ENCODE measurements around the gene PLLP.

Gene PLLP

GRCh38 chr16:57284209-57284951 lies at the start of gene PLLP:
Gene PLLP, minus strand, starts transcription at chr16:57284672. Its CDS starts 132 bp downstream, at chr16:57284540.
- DNase-seq = peak; percentile 60

DNA sequence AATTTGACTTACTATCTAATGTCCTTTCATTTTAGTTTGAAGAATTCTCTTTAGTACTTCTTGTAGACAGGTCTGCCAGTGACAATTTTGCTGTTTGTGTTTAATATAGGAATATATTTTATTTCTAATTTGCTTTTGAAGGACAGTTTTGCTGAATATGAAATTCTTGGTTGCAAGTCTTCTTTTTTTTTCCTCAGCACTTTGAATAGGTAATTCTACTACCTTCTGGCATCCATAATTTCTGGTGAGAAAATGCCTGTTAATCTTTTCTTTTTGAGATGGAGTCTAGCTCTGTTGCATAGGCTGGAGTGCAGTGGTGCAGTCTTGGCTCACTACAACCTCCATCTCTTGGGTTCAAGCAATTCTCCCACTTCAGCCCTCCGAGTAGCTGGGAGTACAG lies 48.9 kb upstream of the PLLP start:
- no peak for DNase-seq

GRCh38 chr16:57331355-57331754 lies 46.9 kb upstream of the PLLP start:
- no peak for DNase-seq

- DNase-seq = no peak
These were observed 45.4 kb upstream of the PLLP start for GRCh38 chr16:57329718-57330327.

DNA sequence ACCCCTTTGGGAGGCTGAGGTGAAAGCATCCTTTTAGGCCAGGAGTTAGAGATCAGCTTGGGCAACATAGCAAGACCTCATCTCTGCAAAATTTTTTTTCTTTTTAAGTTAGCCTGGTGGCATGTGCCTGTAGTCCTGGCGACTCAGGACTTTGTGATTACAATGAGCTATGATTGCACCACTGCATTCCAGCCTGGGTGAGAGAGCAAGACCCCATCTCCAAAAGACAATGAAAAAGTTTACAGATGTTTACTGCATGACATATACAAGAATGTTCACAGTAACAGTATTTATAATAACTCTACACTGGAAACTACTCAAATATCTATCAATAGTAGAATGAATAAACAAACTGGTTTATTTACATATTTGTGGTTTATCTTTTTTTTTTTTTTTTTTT lies 41.0 kb upstream of the PLLP start:
- no peak for DNase-seq

DNA sequence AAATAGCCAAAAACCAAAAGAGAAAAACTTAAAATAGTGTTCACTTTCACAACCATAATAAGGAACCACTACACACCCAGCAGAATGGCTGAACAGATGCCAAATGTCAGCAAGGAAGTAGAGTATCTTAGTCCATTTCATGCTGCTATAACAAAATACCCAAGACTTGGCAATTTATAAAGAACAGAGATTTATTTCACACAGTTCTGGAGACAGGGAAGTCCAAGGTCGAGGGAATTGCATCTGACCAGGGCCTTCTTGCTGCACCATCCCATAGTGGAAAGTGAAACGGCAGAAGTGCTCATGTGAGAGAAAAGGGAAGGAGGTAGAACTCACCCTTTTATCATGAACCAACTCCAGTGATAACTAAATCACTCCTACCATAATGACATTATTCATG lies 40.3 kb upstream of the PLLP start:
- DNase-seq = no peak

GRCh38 chr16:57319646-57320045 lies 35.2 kb upstream of the PLLP start:
- DNase-seq = no peak

DNA sequence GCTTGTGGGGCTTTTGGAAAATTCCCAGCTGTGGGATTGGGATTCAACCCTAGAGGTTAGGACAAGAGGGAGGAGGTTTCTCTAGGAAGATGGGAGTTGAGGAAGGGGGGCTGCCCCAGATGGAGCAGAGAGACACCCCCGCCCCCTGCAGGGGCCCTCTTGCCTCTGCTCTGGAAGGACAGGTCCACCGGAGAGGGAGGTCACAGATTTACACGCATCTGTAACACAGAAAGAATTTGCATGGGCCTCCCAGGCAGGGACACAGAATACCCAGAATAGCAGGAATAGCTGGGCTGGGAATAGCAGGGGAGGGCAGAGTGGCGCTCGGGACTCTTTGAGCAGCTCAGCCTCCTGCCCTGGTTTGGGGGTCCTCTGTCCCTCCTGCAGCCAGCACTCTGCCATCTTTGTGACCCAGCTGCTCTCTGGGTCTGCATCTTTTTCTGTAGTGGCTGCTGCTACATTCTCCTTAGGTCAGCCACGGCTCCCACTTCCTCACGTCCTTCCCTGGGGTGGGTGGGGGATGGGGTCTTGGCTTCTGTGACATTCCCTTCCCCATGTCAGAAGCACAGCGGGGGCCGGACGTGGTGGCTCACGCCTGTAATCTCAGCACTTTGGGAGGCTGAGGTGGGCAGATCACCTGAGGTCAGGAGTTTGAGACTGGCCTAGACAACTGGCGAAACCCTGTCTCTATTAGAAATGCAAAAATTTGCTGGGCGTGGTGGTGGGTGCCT lies 33.9 kb upstream of the PLLP start:
- no peak for DNase-seq

DNA sequence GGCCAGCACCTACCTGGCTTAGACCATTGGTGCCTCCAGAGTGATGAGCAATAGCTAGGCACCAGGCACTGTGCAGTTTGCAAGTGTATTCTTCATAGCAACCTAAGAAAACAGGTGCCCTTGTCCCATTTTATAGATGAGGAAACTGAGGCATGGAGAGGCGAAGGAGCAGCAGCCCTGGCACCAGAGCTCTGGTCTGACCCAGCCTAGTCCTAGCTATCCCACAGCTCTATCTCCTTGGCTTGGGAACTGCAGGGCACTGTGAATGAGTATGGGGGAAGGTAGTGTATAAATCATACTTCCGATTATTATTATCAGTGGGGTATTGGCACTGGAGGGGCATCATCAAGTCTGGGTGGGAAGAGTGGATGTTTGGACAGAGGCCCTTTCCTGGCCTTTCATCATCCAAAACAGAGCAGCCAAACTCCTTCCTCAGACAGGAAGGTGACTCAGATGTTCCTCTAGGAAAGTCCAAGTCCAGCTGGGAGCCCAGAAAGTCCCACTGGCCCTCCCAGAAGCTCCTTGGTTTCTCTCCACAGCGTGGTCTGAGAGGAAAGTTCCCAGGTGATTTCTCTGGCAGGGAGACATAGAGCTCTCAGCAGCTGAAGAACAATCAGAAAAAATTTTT lies 32.0 kb upstream of the PLLP start:
- DNase-seq = no peak

DNA sequence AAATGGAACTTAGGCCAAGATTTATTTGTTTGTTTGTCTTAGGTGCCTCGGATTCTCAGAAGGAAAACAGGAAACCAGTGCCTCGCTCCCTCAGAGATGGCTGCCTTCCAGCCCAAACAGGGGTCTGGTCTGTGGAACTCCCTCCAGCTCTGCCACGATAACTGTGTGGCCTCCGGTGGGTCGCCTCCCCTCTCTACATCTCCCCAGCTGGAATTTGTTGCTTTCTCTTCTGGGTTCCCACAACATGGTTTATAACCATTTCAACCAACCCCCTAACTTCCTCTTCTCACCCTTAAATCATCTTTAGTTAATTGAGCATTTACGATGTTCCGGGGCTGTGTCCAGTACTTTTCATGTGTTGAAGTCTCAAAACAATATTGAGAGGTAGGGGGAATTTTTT lies 30.9 kb upstream of the PLLP start:
- no peak for DNase-seq

- DNase-seq = no peak
These were observed 29.8 kb upstream of the PLLP start for GRCh38 chr16:57314161-57314785.

DNA sequence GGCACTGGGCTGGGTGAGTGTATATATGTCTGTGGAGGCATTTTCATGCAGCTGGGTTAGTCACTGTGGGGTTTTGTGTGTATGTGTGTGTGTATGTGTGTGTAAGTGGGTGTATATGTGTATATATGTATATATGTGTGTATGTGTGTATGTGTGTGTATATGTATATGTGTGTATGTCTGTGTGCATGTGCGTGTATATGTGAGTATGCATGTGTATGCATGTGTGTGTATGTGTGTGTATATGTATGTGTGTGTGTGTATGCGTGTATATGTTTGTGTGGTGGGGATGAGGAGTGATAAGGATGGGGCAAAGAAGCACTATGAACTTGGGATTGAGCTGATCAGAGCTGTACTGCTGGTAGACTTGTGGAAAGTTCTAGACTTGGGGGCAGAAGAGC lies 29.0 kb upstream of the PLLP start:
- DNase-seq = no peak

DNA sequence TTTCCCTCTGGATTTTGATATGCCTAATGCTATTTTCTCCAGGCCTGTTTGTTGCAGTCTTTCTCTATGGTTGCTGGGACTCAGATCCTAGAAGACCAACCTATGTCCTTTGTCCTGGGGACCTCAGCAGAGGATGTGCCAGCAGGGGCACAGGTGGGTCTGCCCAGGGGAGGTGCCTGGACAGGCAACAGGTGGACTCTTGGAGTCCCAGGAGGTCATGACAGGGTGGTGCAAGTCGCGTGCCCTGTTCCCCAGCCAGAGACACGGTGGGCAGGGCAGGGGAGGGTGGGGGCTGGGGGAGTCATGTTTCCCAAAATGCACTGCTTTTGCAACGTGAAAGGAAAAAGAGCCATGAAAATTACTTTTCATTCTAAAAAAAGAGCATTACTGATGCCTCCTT lies 26.3 kb upstream of the PLLP start:
- DNase-seq = no peak

DNA sequence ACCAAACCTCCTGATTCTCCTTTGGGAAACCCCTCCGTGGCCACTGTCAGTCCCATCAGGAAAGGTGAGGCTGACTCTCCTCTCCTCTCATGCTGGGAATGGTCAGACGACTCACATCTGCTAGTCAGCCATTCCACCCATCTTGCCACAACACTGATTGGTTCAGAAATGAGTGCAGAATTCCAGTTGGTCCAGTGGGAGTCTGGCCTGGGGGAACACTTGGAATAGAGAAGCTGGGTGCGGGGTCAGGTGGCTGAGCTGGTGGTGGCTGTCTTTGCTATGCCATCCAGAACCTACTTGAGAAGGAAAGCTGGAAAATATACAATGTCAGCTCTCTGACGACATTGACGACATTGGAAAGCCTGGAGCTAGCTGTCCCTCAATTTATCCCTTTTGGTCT lies 23.6 kb upstream of the PLLP start:
- no peak for DNase-seq

DNA sequence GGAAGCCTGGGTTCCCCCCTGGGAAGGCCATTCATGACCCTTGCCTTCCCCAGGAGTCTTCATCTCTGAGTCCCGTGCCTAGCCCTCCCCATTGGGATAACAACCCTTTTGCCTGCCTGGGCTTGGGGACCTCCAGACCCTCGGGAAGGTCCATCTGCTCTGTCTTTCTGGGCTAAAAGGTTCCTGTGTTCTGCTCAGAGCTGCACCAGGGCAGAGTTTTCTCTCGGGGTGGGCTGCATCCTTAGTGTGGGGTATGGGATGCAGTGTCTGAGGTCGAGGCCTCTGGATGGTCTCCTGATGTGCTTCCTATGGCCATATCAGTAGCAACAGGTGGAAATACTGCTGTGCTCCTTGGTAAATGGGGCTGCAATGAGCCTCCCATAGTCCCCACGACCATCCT lies 22.9 kb upstream of the PLLP start:
- DNase-seq = no peak

DNA sequence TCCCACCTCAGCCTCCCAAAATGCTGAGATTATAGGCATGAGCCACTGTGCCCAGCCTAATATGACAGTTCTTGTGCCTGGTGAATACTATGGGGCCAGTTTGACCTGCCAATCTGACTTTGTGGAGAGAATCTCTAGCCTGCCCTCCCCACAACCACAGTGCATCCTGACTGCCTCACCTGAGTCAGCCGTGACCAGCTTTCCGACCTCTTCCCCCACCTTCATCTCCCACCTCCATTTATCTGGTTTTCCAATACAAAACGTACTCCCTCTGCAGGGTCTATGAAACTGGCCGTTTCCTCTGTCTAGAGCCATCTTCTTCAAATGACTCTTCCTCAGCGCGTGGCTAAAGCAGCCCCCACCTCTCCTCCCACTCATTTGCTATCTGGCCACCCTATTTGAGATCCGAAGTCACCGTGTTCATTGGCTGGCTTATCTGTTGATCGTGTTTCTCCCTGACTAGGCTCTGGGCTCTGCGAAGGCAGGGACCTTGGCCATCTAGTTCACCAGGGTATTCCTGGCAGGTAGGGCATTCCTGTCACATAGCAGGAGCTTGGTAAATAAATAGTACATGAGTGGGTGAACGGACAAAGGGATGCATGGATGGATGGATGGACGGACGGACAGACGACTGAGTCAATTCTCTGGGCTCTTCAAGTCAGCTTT lies 22.3 kb upstream of the PLLP start:
- DNase-seq = no peak

- no peak for DNase-seq
These were observed 20.8 kb upstream of the PLLP start for GRCh38 chr16:57305159-57305811.

- DNase-seq = no peak
These were observed 19.9 kb upstream of the PLLP start for GRCh38 chr16:57304169-57305061.

DNA sequence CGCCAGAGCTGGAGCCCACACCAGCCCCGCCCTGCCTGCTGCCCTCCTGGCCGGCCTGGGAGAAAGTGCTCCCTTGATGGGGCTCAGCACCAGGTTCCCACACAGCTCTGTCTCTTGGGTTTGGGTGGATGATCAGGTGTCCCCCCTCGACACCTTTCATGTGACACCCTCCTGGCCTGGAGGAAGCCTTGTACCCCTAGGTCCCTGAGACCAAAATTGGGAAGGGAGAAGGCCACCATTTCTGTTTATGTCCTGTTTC lies 19.4 kb upstream of the PLLP start:
- DNase-seq = no peak

- DNase-seq = no peak
These were observed 18.8 kb upstream of the PLLP start for GRCh38 chr16:57303021-57303909.

Data from CD4-positive, alpha-beta T cell treated with Interleukin-6 for 4 hours (primary cell).